Loucy (cell line): Measurements from ENCODE around the gene EXOC3L4.

Experiments used
- EZH2phosphoT487 ChIP-seq: fragments of 200-600 bp; IDR thresholded peaks from 2 replicates; pipeline ENCODE4 v1.6.1; 2018; ENCODE audit warnings: antibody characterized with exemption, mild to moderate bottlenecking, moderate library complexity, borderline replicate concordance
- TF ChIP-seq, protein P1 (sequence below): fragments of 200-600 bp; sonication (generic); conservative IDR thresholded peaks from 2 replicates; pipeline ENCODE4 v1.5.1; 2014; ENCODE audit warnings: mild to moderate bottlenecking, antibody characterized with exemption, low read length

DNA sequence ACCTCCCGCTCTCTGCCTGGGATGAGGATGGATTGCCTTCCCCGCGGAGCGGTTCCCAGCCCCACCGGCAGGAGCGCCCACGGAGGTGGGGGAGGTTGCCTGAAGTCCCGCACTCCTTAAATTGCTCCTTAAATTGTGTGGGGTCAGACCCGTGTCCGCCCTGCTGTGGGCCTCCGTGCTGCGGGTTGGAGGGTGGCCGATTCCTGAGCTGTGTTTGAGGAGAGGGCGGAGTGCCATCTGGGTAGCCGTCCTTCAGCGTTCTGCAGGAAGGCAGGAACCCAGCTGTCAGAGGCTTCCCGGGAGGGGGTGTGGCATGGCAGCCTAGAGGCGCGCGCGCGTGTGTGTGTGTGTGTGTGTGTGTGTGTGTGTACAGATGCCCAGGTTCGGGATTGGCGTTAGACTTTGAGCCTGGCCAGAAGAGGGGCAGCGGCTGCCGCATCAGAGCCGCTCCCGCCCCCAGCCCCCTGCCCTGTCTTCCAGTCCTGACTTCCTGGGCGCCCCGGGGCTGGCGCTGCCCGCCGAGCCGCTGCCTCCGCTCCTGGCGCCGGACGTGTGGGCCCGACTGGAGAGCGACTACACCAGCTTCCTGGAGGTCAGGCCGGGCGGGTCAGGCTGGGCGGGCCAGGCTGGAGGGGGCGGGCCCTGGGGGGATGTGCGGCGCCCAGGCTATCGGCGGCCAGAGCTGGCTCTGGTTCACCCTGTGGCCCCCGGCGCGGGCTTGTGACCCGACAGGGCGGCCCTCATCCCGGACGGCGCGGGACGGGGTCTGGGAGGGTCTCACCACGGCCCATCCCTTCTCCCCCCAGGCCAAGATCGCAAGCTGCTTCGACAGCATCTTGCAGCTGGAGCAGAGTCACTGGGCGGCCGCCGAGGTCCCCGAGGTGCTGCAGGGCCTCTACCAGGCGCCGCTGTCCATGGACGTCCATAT is 9.2 kb downstream of the EXOC3L4 start:
- TF ChIP-seq, protein P1, sequence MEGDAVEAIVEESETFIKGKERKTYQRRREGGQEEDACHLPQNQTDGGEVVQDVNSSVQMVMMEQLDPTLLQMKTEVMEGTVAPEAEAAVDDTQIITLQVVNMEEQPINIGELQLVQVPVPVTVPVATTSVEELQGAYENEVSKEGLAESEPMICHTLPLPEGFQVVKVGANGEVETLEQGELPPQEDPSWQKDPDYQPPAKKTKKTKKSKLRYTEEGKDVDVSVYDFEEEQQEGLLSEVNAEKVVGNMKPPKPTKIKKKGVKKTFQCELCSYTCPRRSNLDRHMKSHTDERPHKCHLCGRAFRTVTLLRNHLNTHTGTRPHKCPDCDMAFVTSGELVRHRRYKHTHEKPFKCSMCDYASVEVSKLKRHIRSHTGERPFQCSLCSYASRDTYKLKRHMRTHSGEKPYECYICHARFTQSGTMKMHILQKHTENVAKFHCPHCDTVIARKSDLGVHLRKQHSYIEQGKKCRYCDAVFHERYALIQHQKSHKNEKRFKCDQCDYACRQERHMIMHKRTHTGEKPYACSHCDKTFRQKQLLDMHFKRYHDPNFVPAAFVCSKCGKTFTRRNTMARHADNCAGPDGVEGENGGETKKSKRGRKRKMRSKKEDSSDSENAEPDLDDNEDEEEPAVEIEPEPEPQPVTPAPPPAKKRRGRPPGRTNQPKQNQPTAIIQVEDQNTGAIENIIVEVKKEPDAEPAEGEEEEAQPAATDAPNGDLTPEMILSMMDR = no peak
- no peak for TF ChIP-seq EZH2phosphoT487
